AG09319 (cell line): ENCODE measurements around the gene ATP11A.
A peak's percentile ranks its signal among the peaks of the same experiment; 100 is the strongest.
"Not testable (repeated sequence)": the region's sequence is repeated elsewhere in the genome, so short reads cannot be mapped to it uniquely, and the experiment has no call there.

Experiments
- DNase-seq: peaks from one replicate; pipeline ENCODE4 v3.0.0-alpha.2; 2010; ENCODE audit warnings: low read depth; ENCODE audit errors: extremely low read depth
- CTCF ChIP-seq: IDR thresholded peaks from 2 replicates; pipeline ENCODE4 v1.5.1; 2011; ENCODE audit warnings: low read depth, mild to moderate bottlenecking, inconsistent platforms, low read length, moderate library complexity

ATP11A gene

DNA sequence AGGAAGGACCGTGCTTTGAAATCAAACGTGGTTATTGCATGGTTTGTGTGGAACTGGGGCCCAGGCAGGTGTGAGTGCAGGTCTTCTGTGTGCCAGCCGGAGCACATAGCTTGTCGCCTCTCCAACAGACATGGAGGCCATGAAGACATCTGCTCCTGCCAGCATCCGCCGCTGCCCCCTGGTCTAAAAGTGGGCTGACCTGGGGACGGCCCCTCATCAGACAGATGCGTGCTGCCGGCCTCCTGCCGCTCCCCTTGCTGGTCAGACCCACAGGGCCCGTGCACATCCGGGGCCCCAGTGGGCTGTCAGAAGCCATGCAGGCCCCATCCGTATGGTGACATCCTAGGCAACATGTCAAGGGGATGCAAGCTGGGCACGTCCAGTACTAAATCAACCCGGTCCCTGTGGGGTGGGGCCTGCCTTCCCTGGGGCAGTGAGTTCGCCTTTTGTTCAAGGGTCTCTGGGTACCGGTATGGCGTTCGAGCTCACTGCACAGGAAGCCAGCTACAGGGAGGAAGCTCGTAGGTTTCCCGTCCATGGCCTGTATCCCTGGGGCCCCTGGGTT lies 191.2 kb downstream of the ATP11A start:
- no peak for TF ChIP-seq CTCF
- no peak for DNase-seq

- DNase-seq = no peak
- no peak for TF ChIP-seq CTCF
Measured at GRCh38 chr13:112881656-112882554, 192.1 kb downstream of the ATP11A start.

DNA sequence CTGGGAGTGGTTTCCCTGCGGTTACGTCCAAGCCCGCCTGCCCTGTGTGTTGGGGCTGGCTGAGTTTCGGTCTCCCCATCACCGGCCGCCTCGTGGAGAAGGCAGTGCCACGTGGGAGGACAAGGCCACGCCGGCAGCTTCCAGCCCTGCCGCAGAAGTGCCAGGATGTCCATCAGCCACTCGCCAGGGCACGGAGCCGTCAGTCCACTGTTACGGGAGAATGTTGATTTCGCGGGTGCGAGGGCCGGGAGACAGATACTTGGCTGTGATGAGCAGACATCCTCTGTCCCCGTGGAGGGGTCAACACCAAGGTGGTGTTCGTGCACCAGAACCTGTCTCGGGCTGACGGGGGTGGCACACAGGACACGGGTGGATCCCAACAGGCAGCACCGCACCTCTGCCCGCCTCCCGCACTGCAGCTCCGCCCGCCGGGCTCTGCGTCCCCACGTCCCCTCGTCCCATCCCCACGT lies 192.8 kb downstream of the ATP11A start:
- no peak for DNase-seq
- no peak for TF ChIP-seq CTCF

DNA sequence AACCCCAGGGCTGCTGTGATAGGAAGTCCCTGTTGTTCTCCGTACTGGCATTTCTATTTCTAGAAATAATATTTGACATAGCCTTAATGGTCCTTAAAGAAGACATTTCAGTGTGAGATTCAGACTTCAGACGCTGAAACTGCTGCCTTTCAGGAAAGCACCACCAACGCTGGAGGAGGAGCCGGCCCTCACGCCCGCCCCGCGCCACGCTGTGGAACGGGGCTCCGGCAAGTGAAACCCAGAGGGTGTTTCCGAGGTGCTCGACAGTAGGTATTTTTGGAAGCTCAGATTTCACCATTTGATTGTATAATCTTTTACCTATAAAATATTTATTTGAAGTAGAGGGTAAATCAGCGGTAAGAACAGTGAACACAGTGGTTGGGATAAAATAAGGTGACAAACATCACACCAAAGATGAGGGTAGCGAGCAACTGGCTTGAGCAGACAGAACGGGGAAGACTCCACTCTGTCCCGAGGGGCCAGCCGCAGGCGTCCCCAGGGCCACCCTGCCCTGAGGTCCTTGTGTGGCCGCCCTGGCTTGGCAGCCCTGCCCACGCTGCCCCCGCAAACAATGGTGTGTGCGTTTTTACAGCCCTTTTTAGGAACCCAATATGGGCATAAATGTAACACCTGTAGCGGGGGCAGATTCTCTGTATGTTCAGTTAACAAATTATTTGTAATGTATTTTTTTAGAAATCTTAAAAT lies 193.6 kb downstream of the ATP11A start:
- no peak for TF ChIP-seq CTCF
- DNase-seq = no peak

- not testable (repeated sequence) for DNase-seq
Measured at GRCh38 chr13:112884700-112885099, 194.9 kb downstream of the ATP11A start.

DNA sequence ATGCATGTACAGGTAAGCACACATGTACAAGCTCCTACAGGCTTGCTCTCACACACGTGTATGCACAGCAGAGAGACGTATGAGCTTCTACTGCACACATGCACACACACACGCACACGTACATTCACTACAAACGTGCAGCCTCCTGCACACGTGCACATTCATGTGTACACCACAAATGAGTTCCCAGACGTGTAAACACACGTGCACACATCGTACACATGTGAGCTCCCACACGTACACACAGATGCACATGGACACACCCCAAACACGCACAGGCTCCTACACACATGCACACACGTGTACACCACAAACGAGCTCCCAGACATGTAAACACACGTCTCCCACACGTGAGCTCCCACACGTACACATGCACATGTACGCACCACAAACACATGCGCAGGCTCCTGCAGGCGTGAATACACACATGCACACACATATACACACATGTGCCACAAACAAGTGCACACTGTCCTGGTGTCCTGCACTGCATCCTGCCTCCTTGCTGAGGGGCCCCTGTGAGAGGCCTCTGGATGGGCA lies 195.5 kb downstream of the ATP11A start:
- no peak for TF ChIP-seq CTCF
- DNase-seq = no peak

DNA sequence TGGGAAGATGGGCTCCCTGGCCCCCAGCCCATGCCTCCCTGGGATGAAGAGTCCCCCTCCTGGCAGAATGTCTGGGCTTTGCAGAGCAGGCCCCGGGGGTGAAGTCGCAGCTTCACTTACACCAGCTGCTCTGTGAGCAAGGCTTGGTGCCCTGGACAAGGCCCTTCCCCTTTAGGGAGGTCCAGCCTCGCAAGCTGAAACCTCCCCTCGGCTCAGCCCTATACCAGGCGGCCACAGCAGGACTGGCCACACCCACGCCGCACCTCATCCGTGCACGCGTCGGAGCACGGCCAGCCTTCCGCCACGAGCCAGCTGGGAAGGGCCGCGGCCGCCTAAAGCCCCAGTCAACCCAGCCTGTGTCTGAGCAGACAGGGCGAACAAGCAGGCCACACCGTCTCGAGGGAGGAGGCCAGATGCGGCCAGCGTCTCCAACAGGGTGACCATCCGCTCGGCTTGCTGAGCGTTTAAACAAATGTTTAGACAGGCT lies 196.0 kb downstream of the ATP11A start:
- no peak for TF ChIP-seq CTCF
- peak; percentile 62 for DNase-seq
